ENCODE measurements around the gene DDHD1.
"Not testable (repeated sequence)": the region's sequence is repeated elsewhere in the genome, so short reads cannot be mapped to it uniquely, and the experiment has no call there.

Gene DDHD1

DNA sequence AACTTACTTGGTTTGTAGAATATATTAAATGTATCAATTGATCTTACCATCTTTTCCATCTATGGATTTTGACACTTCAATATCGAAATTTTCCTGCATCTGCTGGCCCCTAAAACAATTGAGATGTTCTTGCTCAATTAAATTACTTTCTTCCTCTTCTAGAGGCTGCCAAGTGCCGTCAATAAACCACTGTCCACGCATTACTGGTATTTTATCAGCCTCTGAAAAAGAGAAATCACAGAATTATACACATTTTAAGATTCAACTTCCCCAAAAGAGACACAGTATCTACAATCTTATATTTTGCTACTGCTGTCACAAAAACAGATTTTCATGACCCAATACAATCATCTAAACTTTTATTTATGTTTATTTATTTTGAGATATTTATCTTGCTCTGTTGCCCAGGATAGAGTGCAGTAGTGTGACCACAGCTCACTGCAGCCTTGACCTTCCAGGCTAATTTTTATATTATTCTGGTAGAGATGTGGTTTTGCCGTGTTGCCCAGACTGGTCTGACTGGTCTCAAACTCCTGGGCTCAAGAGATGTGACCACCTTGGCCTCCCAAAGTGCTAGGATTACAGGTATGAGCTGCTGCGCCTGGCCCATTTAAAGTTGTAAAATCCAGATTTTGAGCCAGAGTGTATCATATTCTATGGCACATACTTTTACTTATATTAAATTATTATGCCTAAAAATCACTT lies 49.3 kb downstream of the DDHD1 start:
- no peak for FAIRE-seq

DNA sequence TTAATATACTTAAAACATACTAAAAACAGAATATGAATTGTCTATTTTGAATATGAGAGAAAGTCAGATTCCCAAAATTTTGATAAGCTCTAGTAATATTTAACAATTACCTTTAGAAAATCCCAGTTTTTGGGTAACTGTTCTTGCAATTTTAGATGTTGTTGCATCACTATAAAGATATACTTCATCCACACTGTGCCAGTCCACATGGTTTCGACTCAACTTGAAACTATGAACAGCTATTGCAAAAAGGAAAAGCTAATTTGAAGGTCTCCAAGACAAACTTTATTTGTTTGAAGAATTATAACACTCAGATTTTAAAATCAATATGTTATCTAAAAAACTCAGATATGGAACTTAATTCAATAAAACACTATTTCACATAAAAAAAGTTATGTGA lies 59.9 kb downstream of the DDHD1 start:
- no peak for FAIRE-seq

DNA sequence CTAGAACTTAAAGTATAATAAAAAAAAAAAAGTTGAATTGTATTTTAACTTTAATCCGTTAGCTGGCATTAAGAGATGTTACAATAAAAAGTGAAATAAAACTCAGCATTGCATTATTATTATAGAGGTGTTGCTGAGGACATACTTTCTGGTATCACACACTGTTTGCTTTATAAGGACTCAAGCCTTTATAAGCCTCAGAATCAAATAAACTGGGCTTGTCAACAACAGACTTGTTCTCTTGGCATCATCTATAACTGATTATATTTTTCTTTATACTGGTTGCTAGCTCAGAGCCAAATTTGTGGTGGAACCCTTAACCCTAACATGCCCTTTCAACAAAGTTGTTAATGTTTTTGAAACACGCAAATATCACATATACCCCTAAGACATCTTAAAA lies 62.3 kb downstream of the DDHD1 start:
- no peak for FAIRE-seq

DNA sequence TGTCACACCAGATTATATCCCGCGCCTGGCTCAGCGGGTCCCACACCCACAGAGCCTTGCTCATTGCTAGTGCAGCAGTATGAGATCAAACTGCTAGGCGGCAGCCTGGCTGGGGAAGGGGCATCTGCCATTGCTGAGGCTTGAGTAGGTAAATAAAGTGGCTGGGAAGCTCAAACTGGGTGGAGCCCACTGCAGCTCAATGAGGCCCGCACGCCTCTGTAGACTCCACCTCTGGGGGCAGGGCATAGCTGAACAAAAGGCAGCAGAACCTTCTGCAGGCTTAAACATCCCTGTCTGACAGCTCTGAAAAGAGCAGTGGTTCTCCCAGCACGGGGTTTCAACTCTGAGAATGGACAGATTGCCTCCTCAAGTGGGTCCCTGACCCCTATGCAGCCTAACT lies 68.2 kb downstream of the DDHD1 start:
- FAIRE-seq: not testable (repeated sequence)

DNA sequence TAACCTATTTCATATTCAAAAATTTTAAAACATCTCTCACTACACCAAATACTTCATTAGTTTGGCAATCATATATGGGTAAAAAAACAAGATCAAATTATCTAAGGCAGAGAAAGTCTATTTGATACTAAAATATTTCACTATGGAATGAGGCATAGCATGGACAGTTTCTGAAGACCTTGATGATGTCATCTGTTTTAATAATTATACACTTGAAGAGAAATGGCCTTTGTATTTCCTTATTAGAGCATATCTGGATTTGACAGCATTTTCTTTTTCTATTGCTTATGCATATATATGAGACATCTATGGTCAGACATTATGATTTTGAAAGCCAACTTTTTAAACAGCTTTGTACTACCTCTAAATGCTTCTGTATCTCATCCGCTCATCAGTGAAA lies 88.6 kb downstream of the DDHD1 start:
- FAIRE-seq: peak; percentile 71

DNA sequence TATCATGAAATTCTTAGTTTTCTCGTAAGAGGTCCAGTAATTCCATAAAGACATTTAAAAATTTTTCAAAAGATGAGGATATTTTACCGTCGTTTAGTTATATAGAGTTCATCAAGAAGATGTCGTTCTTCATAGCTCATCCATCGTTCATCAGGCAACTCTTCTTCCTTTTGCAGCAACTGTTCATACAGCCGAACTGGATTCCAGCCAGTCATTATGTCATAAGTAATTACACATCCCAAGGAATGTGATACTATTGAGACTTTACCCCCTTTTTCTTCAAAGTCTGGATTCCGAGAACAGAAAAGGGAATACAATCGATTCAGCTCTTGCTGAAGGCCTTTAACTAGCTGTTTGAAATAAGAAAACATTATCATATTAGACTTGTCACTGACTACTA lies 90.3 kb downstream of the DDHD1 start:
- no peak for FAIRE-seq

DNA sequence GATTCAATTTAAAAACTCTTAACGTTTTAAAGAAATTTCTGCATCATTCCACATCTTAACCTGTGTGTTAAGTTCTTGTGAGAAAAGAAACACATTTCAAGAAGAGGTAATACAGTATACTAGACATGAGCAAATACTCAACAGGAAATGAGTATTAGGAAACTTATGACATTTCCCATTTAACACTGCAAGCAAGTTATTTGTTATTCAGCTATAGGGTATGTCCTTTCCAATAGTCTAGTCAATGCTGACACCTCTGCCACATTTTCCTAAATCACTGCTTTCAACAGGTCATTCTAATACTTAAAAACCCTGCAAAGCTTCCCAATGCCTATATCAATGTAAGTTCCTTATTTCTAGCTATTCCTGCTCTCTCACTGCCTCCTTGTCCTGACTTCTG lies 93.1 kb downstream of the DDHD1 start:
- peak; percentile 6 for FAIRE-seq

DNA sequence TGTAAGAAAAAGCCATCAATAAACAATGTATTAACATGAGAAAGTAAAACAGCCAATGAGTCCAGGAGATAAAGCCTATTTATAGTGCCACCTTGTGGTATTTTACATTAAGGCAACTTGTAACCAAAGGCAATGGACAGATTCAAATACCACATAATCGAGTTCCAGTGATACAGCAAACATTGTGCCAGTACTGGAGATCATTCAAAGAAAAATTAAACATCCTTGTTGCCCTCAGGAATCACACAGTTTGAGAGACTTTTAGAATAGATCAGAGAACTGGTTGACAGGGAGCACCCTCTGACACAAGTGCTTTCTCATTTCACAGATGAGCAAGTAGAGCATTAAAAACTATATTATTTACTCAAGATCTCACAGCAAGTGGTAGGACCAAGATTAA lies 98.1 kb downstream of the DDHD1 start:
- peak; percentile 98 for FAIRE-seq

DNA sequence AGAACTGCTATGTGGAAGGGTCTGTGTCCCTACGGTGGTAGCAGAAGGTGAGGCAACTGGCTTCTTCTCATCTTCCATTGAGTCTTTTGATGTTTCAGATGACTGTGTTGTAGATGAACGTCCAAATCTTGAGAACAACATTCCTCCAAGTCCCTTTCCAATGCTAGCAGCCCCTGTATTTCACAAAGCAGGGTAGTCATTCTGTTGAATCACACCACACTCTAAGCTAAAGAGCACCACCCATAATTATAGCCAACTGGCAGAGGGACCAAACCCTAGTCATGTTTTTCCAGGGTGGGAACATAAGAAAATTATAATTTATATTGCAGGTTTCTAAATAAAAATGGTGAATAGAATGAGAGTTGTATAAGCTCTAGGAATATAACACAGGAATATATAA lies 98.7 kb downstream of the DDHD1 start:
- no peak for FAIRE-seq

DNA sequence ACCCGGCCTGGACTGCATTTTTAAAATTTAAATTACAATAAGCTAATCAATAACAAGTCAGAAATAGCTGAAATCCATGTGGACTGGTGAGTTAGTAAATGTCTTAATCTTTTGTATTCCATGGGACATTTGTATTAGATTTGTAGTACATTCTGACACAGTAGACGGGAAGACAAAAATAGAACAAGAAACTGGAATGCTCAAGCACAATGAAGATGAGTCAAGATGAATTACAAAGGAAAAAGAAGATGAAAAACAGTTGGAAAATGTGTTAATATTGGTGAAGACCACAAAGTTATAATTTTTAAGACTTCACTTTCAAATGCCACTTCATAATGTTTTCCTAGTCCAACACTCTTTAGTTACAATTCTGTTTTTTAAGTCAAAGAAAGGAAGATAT lies 104.5 kb downstream of the DDHD1 start:
- no peak for FAIRE-seq

DNA sequence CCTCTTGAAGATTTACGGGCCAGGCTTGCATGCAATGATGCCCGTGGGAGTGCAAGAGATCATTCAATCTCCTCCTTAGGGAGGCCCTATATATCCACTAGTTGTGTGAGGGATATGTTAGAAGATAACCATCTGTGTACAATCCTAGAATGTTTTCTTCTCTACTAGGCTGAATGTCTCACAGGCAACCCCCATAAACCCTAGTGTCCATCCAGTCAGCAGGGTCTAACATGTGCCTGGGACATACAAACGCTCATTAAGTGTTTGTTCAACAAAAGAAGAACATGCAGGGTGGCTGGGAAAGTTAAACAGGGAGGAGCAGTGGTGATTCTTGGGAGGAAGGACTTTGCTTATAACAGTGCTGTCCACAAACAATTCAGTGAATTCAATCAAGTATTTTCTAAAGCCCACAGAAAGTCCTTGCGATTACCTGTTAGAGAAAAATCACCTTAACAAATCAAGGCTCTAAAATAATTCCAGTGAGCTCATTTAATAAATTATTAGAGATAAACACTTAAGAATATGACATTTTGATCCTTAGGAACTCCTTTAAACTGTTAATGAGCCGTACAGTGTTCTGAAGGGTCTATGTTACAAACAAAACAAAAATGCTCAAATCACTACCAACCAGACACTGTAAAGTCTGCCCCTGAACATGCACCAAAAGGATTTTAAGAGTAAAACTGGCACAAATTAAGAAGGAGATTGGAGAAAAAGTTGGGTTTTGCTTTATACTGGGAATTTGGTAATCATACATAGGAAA lies 105.6 kb downstream of the DDHD1 start:
- no peak for FAIRE-seq

DNA sequence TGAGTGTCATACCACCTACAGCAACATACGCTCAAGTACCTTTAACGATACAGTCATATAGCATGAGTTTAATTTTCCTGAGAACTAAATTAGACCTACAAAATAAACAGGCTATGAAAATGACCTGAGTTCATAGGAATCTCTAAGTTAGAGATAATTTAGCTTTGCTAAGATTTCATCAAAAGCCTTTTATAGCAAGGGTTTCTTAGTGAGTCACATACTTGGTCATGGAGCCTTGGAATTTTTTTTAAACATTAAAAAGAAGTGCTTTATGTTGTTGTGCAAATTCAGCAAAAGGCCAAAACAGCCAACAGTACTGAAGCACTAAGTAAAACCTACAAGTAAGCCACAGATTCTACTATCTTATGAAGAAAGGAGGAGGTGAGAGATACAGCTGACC lies 108.6 kb downstream of the DDHD1 start:
- FAIRE-seq: no peak

DNA sequence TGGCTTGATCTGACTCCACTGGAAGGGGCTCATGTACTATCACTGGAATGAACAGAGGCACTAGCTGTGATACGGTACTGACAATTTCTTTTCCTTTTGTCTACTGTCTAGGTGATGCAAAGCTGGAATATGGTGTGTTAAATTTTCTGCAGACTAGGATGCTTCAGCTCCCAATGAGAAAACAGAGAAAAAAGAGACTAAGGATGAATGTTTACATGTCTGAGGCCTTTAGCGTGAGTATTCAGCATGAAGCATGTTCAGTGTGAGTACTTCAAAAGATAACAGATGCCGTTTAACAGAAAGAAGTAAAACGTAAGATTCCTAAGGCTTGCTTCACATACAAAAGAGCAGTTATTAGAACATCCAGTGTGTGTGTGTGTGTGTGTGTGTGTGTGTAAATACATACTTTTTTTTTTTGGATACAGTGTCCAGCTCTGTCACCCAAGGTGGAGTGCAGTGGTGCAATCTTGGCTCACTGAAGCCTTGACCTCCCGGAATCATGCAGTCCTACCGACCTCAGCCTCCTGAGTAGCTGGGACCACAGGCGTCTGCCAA lies 110.0 kb downstream of the DDHD1 start:
- no peak for FAIRE-seq

DNA sequence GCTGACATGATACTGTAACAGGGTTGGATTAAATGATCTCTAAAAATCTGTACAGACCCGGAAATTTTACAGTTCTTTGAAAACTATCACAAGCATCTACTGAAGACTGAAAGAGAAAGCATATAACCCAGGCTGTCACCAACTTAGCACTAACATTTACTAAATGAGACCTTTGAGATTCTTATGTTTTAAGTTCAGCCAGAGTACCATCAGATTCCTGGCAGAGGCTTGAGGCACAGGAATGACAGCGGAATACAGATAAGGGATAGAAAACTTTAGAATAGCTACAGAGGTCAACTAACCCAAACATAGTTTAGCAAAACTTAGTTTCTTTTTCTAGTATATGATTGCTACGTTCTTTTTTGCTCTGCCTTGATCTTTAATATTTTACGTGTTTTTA lies 110.6 kb downstream of the DDHD1 start:
- no peak for FAIRE-seq

DNA sequence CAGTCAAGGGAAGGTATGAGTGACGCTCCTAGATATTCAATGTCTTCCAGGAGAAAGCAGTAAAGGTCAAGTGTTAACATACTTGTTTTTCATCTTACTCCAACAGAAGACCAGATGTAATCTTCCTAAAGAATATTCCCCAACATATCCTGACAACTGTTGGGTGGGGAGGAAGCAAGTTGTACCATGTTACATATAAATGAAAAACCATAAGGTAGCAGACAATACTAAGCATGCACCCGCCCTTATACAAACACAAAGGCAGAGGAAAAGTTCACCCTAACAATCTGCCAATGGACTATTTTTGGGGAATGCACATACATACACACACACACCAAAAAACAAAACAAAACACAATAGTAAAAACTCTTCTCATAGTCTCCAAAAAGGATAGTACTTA lies 112.1 kb downstream of the DDHD1 start:
- no peak for FAIRE-seq

DNA sequence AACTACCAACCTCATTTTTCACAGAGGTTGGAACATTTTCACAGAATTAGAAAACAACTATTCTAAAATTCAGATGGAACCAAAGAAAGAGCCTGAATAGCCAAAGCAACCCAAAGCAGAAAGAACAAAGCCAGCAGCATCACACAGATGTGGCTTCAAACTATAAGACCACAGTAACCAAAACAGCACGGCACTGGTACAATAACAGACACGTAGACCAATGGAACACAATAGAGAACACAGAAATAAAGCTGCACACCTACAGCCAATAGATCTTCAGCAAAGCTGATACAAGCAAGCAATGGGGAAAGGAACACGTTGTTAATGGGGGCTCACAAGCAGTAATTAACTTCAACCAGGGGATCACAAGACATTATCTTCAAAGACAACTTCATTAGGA lies 114.5 kb downstream of the DDHD1 start:
- no peak for FAIRE-seq

DNA sequence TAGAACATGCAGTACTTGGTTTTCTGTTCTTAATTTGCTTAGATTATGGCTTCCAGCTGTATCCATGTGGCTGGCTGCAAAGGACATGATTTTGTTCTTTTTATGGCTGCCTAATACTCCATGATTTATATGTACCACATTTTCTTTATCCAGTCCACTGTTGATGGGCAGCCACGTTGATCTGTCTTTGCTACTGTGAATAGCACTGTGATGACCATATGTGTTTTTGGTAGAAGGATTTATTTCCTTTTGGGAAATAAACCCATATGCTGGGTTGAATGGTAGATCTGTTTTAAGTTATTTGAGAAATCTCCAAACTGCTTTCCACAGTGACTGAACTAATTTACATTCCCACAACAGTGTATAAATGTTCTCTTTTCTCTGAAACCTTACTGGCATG lies 116.1 kb downstream of the DDHD1 start:
- no peak for FAIRE-seq

DNA sequence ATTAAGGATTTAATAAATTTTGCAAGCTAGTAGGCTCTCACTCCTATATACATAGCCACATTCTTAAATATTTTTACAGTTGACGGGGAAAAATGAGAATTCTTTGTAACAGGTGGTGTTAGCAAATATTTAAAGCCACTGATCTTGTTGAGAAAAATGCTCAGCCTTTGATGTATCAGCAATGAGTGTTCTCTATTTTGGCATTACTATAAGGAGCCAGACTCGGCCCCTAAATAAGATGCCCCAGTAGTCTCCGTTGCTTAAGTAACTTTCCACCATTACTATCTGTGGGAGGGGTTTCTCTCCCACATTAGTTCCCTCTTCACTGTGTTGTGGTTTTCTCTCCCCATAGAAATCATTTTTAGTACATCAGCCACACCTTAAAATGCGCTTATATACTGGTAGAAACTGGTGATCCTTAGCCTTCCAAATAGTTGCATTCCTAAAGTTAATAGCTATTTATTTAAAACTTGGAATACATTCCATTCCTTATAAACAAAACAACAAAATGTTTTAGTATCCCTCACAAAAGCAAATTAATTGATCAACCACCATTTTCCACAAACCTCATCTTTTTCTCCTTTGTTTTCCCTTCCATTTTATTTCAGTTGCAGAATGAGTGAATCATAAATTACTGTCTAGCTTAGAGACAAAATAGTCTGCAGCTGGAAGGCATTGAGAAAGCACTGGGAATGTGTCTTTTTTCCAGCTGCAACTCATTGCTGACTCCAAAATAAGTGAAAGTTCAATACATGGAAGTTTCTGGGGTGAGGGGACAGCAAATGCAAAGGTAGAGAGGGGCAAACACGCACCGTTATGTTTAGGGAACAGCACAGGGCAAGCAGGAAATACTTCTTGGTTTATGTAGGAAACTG lies 117.5 kb downstream of the DDHD1 start:
- FAIRE-seq: no peak

DNA sequence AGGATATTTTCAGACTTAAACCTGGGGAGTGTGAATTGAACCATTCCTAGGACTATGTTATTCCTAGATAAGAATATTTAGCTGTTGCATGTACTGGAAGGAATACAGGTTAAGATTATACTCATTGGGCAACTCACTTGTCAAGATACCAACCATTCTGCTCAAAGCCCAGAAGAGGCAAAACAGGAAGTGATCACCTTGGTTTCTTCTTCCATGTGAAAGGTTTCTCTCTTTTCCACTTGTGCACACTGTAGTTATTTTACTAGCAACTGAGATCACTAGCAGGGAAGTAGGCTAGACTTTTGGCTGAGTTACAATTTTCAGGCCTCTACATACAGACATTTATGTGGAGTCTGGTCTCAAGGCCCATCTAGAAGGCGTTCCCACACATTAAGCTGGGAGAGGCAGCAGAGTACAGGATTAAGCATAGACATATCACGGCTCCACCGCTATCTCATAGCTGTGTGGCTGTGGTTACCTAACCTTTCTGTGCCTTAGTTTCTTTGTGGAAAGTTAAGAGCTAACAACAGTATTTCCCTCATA lies 118.4 kb downstream of the DDHD1 start:
- no peak for FAIRE-seq

DNA sequence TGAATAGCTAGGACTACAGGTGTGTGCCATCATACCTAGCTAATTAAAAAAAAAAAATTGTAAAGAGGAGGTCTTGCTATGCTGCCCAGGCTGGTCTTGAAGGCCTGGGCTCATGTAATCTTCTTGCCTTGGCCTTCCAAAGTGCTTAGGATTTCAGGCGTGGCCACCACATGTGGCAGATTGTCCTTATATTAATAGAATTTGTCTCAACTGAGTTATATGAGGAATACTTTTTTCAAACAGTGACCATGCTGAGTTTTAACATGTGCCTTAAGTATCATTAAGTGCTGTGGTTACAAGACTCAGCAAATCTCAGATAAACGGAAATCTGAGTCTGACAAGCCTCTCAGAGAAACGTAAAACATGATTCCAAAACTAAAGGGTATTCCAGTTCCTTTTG lies 119.1 kb downstream of the DDHD1 start:
- no peak for FAIRE-seq

DNA sequence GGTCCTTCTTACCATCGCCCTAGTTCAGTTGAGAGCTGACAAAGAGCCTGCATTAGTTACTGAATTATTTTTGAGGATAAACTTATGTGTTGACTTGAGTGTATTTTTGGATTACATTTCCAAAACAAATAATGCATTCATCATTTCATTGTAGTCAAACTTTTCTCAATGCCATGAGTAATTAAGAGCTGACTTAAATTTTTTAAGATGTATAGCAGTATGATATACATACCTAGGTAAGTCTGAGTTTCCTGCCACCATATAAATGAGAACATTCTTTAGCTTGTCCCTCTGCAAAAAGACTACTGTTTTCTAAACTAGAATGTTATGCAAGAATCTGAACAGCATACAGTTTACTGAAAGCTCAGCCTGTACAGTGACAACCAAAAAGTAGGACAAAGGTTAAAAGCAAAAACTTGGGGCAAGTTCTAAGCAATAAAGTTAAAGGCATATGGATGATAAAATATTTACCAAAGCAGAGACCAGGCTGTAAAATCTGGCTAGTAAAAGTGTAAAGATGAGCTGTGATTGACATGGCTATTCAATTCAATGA lies 120.2 kb downstream of the DDHD1 start:
- no peak for FAIRE-seq

DNA sequence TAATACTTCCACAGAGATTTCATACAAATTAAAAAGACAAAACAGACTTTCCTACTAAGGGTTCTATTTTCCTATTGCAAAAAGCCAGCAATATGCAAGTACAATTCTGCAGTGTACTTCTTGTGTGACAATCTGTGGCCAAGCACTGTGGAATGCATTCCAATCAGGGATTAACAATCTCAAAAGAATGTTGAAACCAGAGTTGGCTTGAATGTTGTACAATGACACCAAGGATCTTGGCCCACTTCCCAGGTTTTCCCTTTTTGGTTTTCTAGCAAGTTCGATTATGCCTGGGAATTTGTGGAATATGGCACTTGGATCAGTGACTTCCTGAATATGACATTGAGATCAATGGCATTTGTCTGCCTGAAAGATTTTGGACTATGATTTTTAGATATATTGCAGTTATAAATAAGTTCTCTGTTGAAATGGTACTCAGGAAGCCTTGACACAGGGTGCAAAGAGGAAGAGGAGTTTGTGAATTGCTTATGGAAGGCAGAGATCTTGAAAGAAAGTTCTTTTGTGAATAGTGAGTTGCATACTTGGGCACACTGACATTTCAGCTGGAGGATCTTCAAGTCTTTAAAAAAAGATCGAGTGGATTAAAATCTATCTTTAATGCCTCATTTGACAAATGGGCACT lies 120.8 kb downstream of the DDHD1 start:
- FAIRE-seq: no peak
